ENCODE data around the gene EVX1. TPM values are rescaled to one million over a fixed set of nuclear protein-coding genes. Genes with fewer than 3 reads are reported as not detected.

Gene EVX1
- total RNA-seq, 4 donors from 2014 or later, result not detected

DNA sequence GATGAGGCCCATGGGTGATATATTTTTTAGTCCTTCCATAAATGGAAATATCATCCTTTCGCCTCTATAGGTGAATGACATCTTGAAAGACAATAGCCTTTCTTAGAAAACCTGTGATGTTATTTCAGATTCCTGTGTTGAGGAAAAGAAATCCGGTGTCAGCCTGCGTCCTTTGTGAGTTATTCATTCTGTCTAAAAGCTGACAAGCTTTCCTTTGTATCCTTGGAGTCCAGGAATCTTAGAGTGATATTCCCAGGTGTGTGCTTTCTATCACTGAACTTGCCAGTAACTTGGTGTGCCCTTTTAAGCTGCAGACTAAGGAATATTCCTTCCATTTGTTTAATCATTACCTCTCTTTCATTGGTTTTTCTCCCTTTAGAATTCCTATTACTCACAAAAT is 41.0 kb downstream of the EVX1 start:
- no peaks in the 10 kb centered on the region for H3K4me1 ChIP-seq
- H3K27me3 ChIP-seq, result peaks cover 0 to 3% (median 0%) of the 10 kb centered on the region in 3 donors
- H3K36me3 ChIP-seq, result no peaks in the 10 kb centered on the region
- intact Hi-C loops (cut with DNase I; ENCODE audit: low total_unique reads) (no loop called here), in situ Hi-C loops (cut with MboI; ENCODE audit: low sequenced_read_pairs in 4 of 4) (no loop called here)
- H3K9me3 ChIP-seq, result no peaks in the 10 kb centered on the region
- no peak overlapping the region for H3K4me3 ChIP-seq
- DNase-seq (no peak), ATAC-seq (no peak)
- TF ChIP-seq POLR2A (IDR thresholded peaks at IDR 0.05) (no peak), CTCF (IDR thresholded peaks at IDR 0.05 in 4 of 5, conservative IDR thresholded peaks at IDR 0.05 in 1 of 5) (no peak)
- H3K27ac ChIP-seq, result no peak overlapping the region

- in situ Hi-C loops (cut with MboI; ENCODE audit: low sequenced_read_pairs in 4 of 4), result no loop called here
- TF ChIP-seq POLR2A (IDR thresholded peaks at IDR 0.05) (no peak), CTCF (IDR thresholded peaks at IDR 0.05 in 4 of 5, conservative IDR thresholded peaks at IDR 0.05 in 1 of 5) (no peak)
- no peak for ATAC-seq
These were observed 52.6 kb downstream of the EVX1 start for GRCh38 chr7:27295236-27295635.

GRCh38 chr7:27297356-27297755 is 54.8 kb downstream of the EVX1 start:
- intact Hi-C loops (cut with DNase I; ENCODE audit: low total_unique reads), result no loop called here
- TF ChIP-seq POLR2A (IDR thresholded peaks at IDR 0.05) (no peak), CTCF (IDR thresholded peaks at IDR 0.05 in 4 of 5, conservative IDR thresholded peaks at IDR 0.05 in 1 of 5) (no peak)
- DNase-seq (no peak), ATAC-seq (no peak)
- in situ Hi-C loops (cut with MboI; ENCODE audit: low sequenced_read_pairs in 4 of 4), result no loop called here
- Histone ChIP-seq H3K4me3 (no peak overlapping the region), H3K36me3 (no peaks in the 10 kb centered on the region), H3K27ac (no peak overlapping the region), H3K4me1 (no peaks in the 10 kb centered on the region), H3K27me3 (peaks cover 0 to 3% (median 0%) of the 10 kb centered on the region in 3 donors), H3K9me3 (no peaks in the 10 kb centered on the region)

More at GRCh38 chr7:27295236-27295635, 52.6 kb downstream of the EVX1 start:
- DNase-seq, result no peak
- no peak overlapping the region for H3K4me3 ChIP-seq
- H3K27ac ChIP-seq, result no peak overlapping the region
- intact Hi-C loops (cut with DNase I; ENCODE audit: low total_unique reads), result no loop called here
- no peaks in the 10 kb centered on the region for H3K36me3 ChIP-seq
- no peaks in the 10 kb centered on the region for H3K27me3 ChIP-seq
- H3K4me1 ChIP-seq, result no peaks in the 10 kb centered on the region
- no peaks in the 10 kb centered on the region for H3K9me3 ChIP-seq

Other genes with a start within 250 kb of the EVX1 start
- under 1 TPM in 2 of 4 donors, not detected in 2; 0.16 to 0.36 TPM for gene HOXA1, start 146.8 kb upstream of the EVX1 start, total RNA-seq
- under 1 TPM in 3 of 4 donors, not detected in 1; 0.29 to 0.88 (median 0.38) TPM for gene HOXA2, start 140.1 kb upstream of the EVX1 start, total RNA-seq
- 1 to 10 TPM; 1.7 to 4.2 (median 2.9) TPM for gene HOXA4, start 112.0 kb upstream of the EVX1 start, total RNA-seq
- 1 to 10 TPM; 2.7 to 7.1 (median 7.0) TPM for gene HOXA5, start 99.1 kb upstream of the EVX1 start, total RNA-seq
- gene HOXA6, start 95.0 kb upstream of the EVX1 start, total RNA-seq, result 1 to 10 TPM; 2.6 to 5.6 (median 4.2) TPM
- gene HOXA3, start 90.2 kb upstream of the EVX1 start, total RNA-seq, result 1 to 10 TPM in 3 of 4 donors, under 1 TPM in 1; 0.53 to 6.2 (median 3.0) TPM
- gene HOXA7, start 86.1 kb upstream of the EVX1 start, total RNA-seq, result 10 to 100 TPM in 1 of 4 donors, 1 to 10 TPM in 3; 5.3 to 12.8 (median 8.6) TPM
- gene HOXA9, start 77.3 kb upstream of the EVX1 start, total RNA-seq, result 10 to 100 TPM; 18.9 to 30.3 (median 19.5) TPM
- 10 to 100 TPM; 24.6 to 61.2 (median 40.0) TPM for gene HOXA10, start 68.5 kb upstream of the EVX1 start, total RNA-seq
- gene HOXA11, start 57.6 kb upstream of the EVX1 start, total RNA-seq, result 1 to 10 TPM; 5.1 to 7.9 (median 6.4) TPM
- gene HOXA13, start 42.7 kb upstream of the EVX1 start, total RNA-seq, result 1 to 10 TPM in 3 of 4 donors, under 1 TPM in 1; 0.82 to 2.4 (median 1.7) TPM